Sigmoid colon (tissue), 4 donors: Measurements from ENCODE around the gene GPC1.

Experiments used
- CTCF ChIP-seq, 4 experiments: fragments of 450-650 bp in 3 of 4; fragments of 200-600 bp in 1 of 4; IDR thresholded peaks; one replicate each; pipeline ENCODE4 v1.5.1; 2016 to 2019; ENCODE audit warnings: antibody characterized with exemption in 4 of 4, mild to moderate bottlenecking in 3 of 4, moderate library complexity in 2 of 4
- EP300 ChIP-seq, 4 donors: sonication (generic); formaldehyde crosslinking; IDR thresholded peaks; one replicate each; pipeline ENCODE4 v1.6.1; 2017; ENCODE audit warnings: antibody characterized with exemption in 4 of 4
- POLR2A ChIP-seq, 2 donors: fragments of 450-650 bp; IDR thresholded peaks; one replicate each; pipeline ENCODE4 v1.6.1; 2016; ENCODE audit warnings: antibody characterized with exemption in 2 of 2, mild to moderate bottlenecking in 2 of 2, moderate library complexity in 2 of 2

- no peak for TF ChIP-seq CTCF (IDR thresholded peaks at IDR 0.05)
- no peak for TF ChIP-seq POLR2A (IDR thresholded peaks at IDR 0.05)
- no peak for TF ChIP-seq EP300 (IDR thresholded peaks at IDR 0.05)
Observed at GRCh38 chr2:240436683-240437550, 1.5 kb downstream of the GPC1 start.
